Renal pelvis (tissue), 12 donors: ENCODE results near the gene HABP4. TPM values are rescaled to one million over a fixed set of nuclear protein-coding genes. Genes with fewer than 3 reads are reported as not detected.

Source experiments
- DNase-seq: peaks from one replicate; pipeline ENCODE4 v3.0.0-alpha.2; 2013
- long read RNA-seq, 16 experiments: transcript quantifications; one replicate each; lab custom pipeline, GENCODE V29; 2026
- polyA plus RNA-seq, 3 donors: library from polyadenylated mRNA; unstranded; fragments of 120-200 nt; gene quantifications; one replicate each; pipeline ENCODE4 v1.2.1, GENCODE V29; 2013; ENCODE audit not compliant: insufficient read length in 3 of 3

HABP4 gene
- 10 to 100 TPM; 20.2 to 22.2 (median 20.2) TPM for polyA plus RNA-seq
- long read RNA-seq, donor 1, transcript HABP4-201 (8 exons, 2,615 nt), result major isoform, 7 of 13 reads
- long read RNA-seq, donor 1, partial matches to known transcripts, result 5 of 13 reads
- long read RNA-seq, donor 1, other reads (novel, unspliced or antisense), result 0 of 13 reads
- long read RNA-seq, donor 2, transcript HABP4-201 (8 exons, 2,615 nt), result major isoform, 11 of 18 reads
- long read RNA-seq, donor 2, partial matches to known transcripts, result 6 of 18 reads
- long read RNA-seq, donor 2, other reads (novel, unspliced or antisense), result 0 of 18 reads
- long read RNA-seq, donor 3, transcript HABP4-201 (8 exons, 2,615 nt), result major isoform, 5 of 16 reads
- long read RNA-seq, donor 3, partial matches to known transcripts, result 11 of 16 reads
- long read RNA-seq, donor 3, other reads (novel, unspliced or antisense), result 0 of 16 reads
- long read RNA-seq, donor 4, partial matches to known transcripts, result 16 of 19 reads
- long read RNA-seq, donor 4, other reads (novel, unspliced or antisense), result 0 of 19 reads
- long read RNA-seq, donor 5, transcript HABP4-201 (8 exons, 2,615 nt), result major isoform, 7 of 7 reads
- long read RNA-seq, donor 5, partial matches to known transcripts, result 0 of 7 reads
- long read RNA-seq, donor 5, other reads (novel, unspliced or antisense), result 0 of 7 reads
- long read RNA-seq, donor 6, transcript HABP4-201 (8 exons, 2,615 nt), result major isoform, 14 of 15 reads
- long read RNA-seq, donor 6, partial matches to known transcripts, result 0 of 15 reads
- long read RNA-seq, donor 6, other reads (novel, unspliced or antisense), result 0 of 15 reads
- long read RNA-seq, donor 7, transcript HABP4-201 (8 exons, 2,615 nt), result major isoform, 10 of 18 reads
- long read RNA-seq, donor 7, partial matches to known transcripts, result 7 of 18 reads
- long read RNA-seq, donor 7, other reads (novel, unspliced or antisense), result 0 of 18 reads
- long read RNA-seq, donor 8, partial matches to known transcripts, result 0 of 1 reads
- long read RNA-seq, donor 8, other reads (novel, unspliced or antisense), result 0 of 1 reads
- long read RNA-seq, donor 9, transcript HABP4-201 (8 exons, 2,615 nt), result major isoform, 12 of 31 reads
- long read RNA-seq, donor 9, partial matches to known transcripts, result 18 of 31 reads
- long read RNA-seq, donor 9, other reads (novel, unspliced or antisense), result 0 of 31 reads
- long read RNA-seq, donor 10, transcript HABP4-201 (8 exons, 2,615 nt), result major isoform, 8 of 32 reads
- long read RNA-seq, donor 10, partial matches to known transcripts, result 23 of 32 reads
- long read RNA-seq, donor 10, other reads (novel, unspliced or antisense), result 0 of 32 reads
- long read RNA-seq, donor 11, partial matches to known transcripts, result 5 of 8 reads
- long read RNA-seq, donor 11, other reads (novel, unspliced or antisense), result 0 of 8 reads
- long read RNA-seq, donor 12, transcript HABP4-201 (8 exons, 2,615 nt), result major isoform, 13 of 18 reads
- long read RNA-seq, donor 12, partial matches to known transcripts, result 5 of 18 reads
- long read RNA-seq, donor 12, other reads (novel, unspliced or antisense), result 0 of 18 reads
- long read RNA-seq, donor 13, transcript HABP4-201 (8 exons, 2,615 nt), result major isoform, 5 of 20 reads
- long read RNA-seq, donor 13, partial matches to known transcripts, result 15 of 20 reads
- long read RNA-seq, donor 13, other reads (novel, unspliced or antisense), result 0 of 20 reads
- long read RNA-seq, donor 14, result 0 reads
- long read RNA-seq, donor 15, transcript HABP4-201 (8 exons, 2,615 nt), result major isoform, 11 of 11 reads
- long read RNA-seq, donor 15, partial matches to known transcripts, result 0 of 11 reads
- long read RNA-seq, donor 15, other reads (novel, unspliced or antisense), result 0 of 11 reads
- long read RNA-seq, donor 16, transcript HABP4-201 (8 exons, 2,615 nt), result major isoform, 9 of 26 reads
- long read RNA-seq, donor 16, partial matches to known transcripts, result 16 of 26 reads
- long read RNA-seq, donor 16, other reads (novel, unspliced or antisense), result 0 of 26 reads

DNA sequence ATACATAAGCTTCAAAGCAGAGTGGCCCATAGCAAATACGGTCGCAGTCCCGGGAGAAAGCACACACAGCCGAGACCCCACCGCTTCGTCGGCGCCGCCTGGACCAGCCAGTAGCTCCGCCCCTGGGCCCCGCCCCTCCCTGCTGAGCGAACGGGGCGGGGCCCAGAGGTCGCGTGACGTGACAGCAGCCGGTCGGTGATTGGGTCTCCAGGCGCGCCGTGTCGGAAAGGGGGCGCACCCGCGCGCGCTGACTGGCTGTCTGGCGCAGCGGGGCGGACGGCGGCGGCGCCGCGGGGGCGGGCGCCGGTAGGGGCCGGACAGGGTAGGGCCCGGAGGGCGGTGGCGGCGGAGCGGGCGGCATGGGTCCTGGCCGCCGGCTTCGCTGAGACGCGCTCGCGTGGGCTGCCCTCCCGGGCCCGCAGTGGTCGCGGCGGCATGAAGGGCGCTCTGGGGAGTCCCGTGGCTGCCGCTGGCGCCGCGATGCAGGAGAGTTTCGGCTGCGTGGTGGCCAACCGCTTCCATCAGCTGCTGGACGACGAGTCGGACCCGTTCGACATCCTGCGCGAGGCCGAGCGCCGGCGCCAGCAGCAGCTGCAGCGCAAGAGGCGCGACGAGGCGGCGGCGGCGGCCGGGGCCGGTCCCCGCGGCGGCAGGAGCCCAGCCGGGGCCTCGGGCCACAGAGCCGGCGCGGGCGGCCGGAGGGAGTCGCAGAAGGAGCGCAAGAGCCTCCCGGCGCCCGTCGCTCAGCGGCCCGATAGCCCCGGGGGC lies at the start of gene HABP4:
Gene HABP4, plus strand, starts transcription at position 325 of the 768 bp plus-strand sequence. Its CDS starts 111 bp downstream, at position 436.
- peak; percentile 95 for DNase-seq

DNA sequence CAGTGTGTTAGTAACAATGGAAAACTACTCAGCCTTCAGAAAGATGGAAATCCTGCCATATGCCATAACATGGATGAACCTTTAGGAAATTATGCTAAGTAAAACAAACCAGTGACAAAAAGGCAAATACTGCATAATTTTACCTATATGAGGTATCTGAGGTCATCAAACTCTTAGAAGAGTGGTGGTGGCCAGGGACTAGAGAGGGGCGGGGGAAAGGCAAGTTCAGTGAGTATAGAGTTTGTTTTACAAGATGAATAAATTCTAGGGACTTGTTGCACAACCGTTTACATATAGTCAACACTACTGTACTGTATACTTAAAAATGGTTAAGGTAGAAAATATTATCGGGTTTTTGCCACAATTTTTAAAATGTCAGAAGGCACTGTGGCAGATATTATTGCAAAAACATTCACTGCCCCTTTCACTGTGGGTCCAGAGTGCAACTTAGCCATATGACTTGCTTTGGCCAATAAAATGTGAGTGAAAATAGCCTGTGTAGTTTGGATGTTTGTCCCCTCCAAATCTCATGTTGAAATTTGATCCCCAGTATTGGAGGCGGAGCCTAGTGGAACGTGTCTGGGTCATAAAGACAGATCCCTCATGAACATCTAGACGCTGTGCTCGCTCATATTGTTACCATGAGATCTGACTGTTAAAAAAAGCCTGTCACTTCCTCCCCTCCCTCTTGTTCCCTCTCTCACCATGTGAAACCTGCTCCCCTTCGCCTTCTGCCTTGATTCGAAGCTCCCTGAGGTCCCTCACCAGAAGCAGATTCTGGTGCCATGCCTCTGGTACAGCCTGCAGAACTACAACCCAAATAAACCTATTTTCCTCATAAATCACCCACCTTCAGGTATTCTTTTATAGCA lies 41.3 kb upstream of the HABP4 start:
- no peak for DNase-seq

DNA sequence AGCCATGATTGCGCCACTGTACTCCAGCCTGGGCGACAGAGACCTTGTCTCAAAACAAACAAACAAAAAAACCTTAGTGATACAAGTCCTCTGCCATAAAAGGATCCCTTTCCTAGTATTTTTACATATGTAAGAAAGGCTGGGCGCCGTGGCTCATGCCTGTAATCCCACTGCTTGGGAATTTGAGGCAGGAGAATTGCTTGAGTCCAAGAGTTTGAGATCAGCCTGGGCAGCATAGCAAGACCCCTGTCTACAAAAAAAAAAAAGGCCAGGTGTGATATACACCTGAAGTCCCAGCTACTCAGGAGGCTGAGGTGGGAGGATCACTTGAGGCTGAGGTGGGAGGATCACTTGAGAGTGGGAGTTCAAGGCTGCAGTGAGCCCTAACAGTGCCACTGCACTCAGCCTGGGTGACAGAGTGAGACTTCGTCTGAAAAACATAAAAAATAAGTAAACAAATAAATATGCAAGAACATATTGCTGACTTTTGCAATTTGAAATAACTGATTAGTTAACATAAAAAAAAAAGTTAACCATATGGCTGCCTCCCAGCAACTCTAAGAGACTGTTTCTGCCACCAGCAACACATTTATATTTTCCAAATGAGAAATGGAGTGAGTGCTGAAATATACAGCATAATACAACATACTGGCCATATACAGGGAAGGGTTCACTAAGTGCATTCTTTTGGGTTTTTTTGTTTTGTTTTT lies 38.7 kb upstream of the HABP4 start:
- no peak for DNase-seq

- no peak for DNase-seq
Observed at GRCh38 chr9:96412174-96412913, 37.6 kb upstream of the HABP4 start.

DNA sequence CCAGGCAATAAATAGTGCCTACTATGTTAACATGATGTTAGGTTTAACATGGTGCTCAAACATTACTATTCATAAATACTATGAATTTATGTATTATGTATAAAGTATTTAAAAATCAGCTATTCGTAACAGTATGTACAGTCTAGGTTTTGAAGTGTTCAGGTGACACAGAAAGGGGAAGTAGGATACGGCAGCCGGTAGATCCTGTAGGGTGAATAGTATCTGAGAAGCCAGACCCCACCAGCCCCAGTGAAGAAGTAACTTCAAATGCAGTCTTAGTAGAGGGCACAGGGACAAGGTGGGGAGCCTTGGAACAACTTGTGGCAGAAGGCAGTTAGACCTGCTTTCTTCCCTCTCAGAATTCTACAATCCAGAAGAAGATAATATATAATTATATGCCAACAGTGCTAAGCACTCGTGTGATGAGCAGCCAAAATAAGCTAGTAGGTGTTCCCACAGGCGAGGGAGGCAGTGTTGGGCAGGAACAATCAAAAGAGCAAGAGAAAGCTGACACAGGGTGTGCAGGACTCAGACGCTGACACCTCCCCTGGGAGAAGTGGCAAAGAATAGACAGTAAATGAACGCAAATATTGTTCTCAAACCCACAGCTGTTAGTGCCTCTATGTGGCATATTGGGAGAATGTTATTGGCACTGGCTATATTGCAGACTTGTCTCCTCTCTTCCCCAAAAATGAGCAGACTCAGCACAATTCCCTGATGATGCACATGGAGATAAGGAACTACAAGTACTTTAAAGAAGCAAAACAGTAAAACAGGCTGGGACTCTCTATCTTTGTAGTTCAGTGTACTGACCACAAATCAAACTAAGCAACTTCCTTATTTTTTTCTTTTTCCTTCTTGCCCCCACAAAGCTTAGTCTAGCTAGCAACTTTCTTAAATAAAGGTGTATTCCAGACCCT lies 36.4 kb upstream of the HABP4 start:
- no peak for DNase-seq

DNA sequence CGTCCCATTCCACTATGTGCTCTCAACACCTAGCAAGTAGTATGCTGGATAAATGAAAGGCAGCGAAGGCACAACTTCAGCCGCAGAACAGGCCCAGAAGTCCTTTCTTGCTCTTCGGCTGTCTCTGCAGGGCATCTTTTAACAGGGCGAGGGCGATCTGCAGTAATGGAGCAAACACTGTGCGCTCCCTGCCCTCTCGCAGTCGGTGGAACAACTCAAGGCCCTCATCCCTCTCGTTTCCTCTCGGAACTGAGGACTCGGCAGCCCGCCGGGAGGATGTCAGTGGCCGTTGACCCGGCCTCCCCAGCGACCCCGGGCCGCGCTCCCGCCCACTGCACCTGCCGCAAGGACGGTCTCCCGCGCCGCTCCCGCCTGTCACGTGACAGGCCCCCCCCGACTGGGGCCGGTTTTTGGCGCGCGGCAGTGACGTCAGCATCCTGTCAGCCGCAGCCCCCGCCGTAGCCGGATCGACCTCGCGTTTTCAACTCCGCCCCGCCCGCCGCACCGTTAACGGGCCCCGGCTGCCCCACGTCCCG lies 32.9 kb upstream of the HABP4 start:
- peak; percentile 87 for DNase-seq

DNA sequence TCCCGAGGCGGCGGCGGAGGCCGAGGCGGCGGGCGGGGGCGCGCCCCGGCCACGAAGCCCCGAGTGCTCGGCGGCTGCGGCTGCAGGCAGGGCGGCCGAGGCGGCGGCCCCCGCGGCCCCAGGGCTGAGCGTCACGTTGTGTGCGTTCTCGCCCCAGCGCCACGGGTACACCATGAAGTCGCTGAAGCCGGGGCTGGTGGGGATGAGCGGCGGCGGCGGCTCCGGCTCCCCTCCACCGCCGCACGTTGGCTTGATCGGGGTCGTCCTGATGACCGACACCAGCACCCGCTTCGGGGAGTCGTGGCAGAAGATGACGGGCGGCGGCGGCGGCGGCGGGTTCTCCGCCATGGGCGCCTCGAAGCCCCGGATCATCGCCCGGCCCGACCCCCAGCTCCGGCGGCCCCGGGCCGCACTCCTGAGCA lies 32.3 kb upstream of the HABP4 start:
- no peak for DNase-seq

GRCh38 chr9:96418083-96418919 lies 31.7 kb upstream of the HABP4 start, which contains the start of gene ZNF367:
Gene ZNF367 (minus strand): TSS chr9:96418370. CDS start chr9:96418032, 338 bp downstream.
- peak; percentile 98 for DNase-seq

- peak; percentile 40 for DNase-seq
Observed at GRCh38 chr9:96418920-96419690, 30.9 kb upstream of the HABP4 start.

GRCh38 chr9:96419691-96419969 lies 30.3 kb upstream of the HABP4 start:
- DNase-seq, result no peak

GRCh38 chr9:96420468-96421219 lies 29.3 kb upstream of the HABP4 start:
- DNase-seq, result peak; percentile 73

- DNase-seq, result no peak
Observed at GRCh38 chr9:96423322-96423984, 26.5 kb upstream of the HABP4 start.

- DNase-seq, result no peak
Observed at GRCh38 chr9:96423985-96424336, 26.0 kb upstream of the HABP4 start.
